ENCODE measurements around the gene CA6. TPM values are rescaled to one million over a fixed set of nuclear protein-coding genes. Genes with fewer than 3 reads are reported as not detected.
"Not testable (repeated sequence)": the region's sequence is repeated elsewhere in the genome, so short reads cannot be mapped to it uniquely, and the experiment has no call there.

CA6 gene
- total RNA-seq, 1 donor from 2014 or later: not detected

DNA sequence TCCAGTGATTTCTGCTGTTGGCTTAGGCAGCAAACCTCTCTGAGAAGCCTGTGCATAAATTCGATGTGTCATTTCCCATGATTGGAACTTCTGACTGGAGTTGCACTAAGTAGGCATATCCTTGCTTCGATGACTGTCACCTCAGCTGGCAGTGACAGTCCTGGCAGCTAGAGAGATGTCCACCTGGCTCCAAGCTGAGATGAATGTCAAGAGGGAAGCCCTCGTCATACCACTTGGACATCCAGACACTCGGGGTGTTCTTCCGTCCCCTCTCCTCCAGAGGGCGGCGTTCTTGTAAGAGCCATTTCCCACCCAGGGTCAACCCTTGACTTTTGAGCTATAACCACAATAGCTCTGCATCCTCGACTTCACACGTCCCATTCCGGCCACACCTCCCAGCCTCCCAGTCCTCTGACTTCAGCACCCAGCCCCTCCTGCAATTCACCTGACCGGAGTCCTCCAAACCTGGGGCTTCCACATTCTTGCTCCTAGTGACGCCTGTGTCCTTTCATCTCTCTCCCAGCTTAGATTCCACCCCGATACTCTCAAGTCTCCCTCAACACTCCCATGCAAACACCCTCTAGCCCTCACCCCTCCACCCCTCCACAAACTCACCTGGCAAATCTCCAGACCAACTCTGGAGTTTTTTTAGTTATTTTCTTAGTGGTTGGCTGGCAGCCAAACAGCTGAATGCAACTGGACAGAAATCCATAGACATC lies 17.3 kb downstream of the CA6 start:
- H3K36me3 Mint-ChIP-seq: peaks cover 5% of the 10 kb centered on the region
- peaks cover 11% of the 10 kb centered on the region for H3K9me3 Mint-ChIP-seq
- H3K4me3 Mint-ChIP-seq: no peak overlapping the region
- peak overlapping the region; percentile 28 for H3K27ac Mint-ChIP-seq
- H3K4me1 Mint-ChIP-seq: peaks cover 18% of the 10 kb centered on the region
- DNase-seq (ENCODE audit: low spot score in 2 of 2, unreplicated experiment in 2 of 2): peak in 1 of 2 experiments; percentile 42
- TF ChIP-seq, protein P1, sequence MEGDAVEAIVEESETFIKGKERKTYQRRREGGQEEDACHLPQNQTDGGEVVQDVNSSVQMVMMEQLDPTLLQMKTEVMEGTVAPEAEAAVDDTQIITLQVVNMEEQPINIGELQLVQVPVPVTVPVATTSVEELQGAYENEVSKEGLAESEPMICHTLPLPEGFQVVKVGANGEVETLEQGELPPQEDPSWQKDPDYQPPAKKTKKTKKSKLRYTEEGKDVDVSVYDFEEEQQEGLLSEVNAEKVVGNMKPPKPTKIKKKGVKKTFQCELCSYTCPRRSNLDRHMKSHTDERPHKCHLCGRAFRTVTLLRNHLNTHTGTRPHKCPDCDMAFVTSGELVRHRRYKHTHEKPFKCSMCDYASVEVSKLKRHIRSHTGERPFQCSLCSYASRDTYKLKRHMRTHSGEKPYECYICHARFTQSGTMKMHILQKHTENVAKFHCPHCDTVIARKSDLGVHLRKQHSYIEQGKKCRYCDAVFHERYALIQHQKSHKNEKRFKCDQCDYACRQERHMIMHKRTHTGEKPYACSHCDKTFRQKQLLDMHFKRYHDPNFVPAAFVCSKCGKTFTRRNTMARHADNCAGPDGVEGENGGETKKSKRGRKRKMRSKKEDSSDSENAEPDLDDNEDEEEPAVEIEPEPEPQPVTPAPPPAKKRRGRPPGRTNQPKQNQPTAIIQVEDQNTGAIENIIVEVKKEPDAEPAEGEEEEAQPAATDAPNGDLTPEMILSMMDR (IDR thresholded peaks at IDR 0.05; ENCODE audit: unreplicated experiment): peak; percentile 27
- peaks cover 6% of the 10 kb centered on the region for H3K27me3 Mint-ChIP-seq (ENCODE audit: low read depth)

DNA sequence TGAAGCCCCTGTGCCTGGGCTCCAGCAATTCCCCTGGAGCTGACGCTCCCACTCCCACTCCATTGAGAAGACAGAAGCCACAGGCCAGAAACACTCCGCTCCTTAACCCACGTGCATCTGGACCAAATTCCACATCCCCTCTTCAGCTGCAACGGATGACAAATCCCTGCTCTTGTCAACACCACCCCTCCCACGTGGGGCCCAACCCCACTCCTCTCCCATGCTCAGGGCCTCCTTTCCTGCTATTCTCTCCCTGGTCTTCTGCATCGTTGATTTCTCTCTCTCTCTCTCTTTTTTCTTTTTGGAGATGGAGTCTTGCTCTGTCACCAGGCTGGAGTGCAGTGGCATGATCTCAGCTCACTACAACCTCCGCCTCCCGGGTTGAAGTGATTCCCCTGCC lies 18.3 kb downstream of the CA6 start:
- DNase-seq (ENCODE audit: low spot score in 2 of 2, unreplicated experiment in 2 of 2): no peak
- H3K27ac Mint-ChIP-seq: no peak overlapping the region
- no peak overlapping the region for H3K4me3 Mint-ChIP-seq
- H3K36me3 Mint-ChIP-seq: peaks cover 5% of the 10 kb centered on the region
- peaks cover 4% of the 10 kb centered on the region for H3K27me3 Mint-ChIP-seq (ENCODE audit: low read depth)
- H3K9me3 Mint-ChIP-seq: peaks cover 11% of the 10 kb centered on the region
- TF ChIP-seq, protein P1 (IDR thresholded peaks at IDR 0.05; ENCODE audit: unreplicated experiment): no peak
- H3K4me1 Mint-ChIP-seq: peaks cover 18% of the 10 kb centered on the region

DNA sequence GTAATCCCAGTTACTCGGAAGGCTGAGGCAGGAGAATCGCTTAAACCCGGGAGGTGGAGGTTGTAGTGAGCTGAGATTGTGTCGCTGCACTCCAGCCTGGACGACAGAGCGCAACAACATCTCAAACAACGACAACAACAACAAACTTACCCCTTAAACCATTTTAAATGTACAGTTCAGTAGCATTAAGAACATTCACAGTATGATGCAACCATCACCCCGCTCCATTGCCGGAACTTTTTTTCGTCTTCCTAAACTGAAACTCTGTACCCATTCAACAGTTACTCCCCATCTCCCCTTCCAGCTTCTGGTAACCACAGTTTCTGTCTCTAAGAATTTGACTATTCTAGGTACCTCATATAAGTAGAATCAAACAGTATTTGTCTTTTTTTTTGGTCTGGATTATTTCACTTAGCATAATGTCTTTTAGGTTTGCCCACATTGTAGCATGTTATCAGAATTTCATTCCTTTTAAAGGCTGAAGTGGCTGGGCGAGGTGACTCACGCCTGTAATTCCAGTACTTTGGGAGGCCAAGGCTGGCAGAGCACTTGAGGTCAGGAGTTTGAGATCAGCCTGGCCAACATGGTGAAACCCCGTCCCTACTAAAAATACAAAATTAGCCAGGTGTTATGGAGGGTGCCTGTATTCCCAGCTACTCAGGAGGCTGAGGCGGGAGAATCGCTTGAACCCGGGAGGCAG lies 19.6 kb downstream of the CA6 start:
- H3K27ac Mint-ChIP-seq: no peak overlapping the region
- H3K9me3 Mint-ChIP-seq: peaks cover 16% of the 10 kb centered on the region
- no peak for DNase-seq (ENCODE audit: low spot score in 2 of 2, unreplicated experiment in 2 of 2)
- H3K27me3 Mint-ChIP-seq (ENCODE audit: low read depth): peaks cover 2% of the 10 kb centered on the region
- TF ChIP-seq, protein P1 (IDR thresholded peaks at IDR 0.05; ENCODE audit: unreplicated experiment): no peak
- peaks cover 2% of the 10 kb centered on the region for H3K36me3 Mint-ChIP-seq
- peaks cover 18% of the 10 kb centered on the region for H3K4me1 Mint-ChIP-seq
- no peak overlapping the region for H3K4me3 Mint-ChIP-seq

DNA sequence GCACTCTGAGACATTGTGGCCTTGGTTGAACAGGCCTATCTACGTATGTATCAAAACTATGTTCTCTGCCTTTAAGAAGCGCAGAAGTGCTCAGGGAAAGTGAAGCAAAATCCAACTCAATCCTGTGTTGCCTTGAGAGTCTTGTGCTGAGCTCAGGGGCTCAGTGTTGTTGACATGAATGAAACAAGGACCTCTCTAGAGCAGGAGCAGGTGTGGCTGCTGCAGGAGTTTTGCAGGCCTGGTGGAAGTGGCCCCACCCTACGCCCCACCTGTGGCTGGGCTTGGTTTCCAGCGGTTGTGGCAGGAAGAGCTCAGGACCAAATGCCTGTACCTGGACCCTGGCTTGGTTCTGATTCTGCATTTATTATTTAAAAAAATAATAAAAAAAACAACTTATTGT lies 20.9 kb downstream of the CA6 start:
- DNase-seq (ENCODE audit: low spot score in 2 of 2, unreplicated experiment in 2 of 2): no peak
- no peaks in the 10 kb centered on the region for H3K36me3 Mint-ChIP-seq
- H3K4me3 Mint-ChIP-seq: no peak overlapping the region
- H3K9me3 Mint-ChIP-seq: peaks cover 8% of the 10 kb centered on the region
- H3K27me3 Mint-ChIP-seq (ENCODE audit: low read depth): no peaks in the 10 kb centered on the region
- peaks cover 18% of the 10 kb centered on the region for H3K4me1 Mint-ChIP-seq
- TF ChIP-seq, protein P1 (IDR thresholded peaks at IDR 0.05; ENCODE audit: unreplicated experiment): no peak
- H3K27ac Mint-ChIP-seq: no peak overlapping the region

DNA sequence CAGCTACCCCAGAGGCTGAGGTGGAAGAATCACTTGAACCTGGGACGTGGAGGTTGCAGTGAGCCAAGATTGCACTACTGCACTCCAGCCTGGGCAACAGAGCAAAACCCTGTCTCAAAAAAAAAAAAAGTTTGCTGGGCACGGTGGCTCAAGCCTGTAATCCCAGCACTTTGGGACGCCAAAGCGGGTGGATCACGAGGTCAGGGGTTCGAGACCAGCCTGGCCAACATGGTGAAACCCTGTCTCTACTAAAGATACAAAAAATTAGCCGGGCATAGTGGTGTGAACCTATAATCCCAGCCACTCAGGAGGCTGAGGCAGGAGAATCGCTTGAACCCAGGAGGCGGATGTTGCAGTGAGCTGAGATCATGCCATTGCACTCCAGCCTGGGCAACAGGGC lies 23.2 kb downstream of the CA6 start:
- H3K27ac Mint-ChIP-seq; H3K27me3 Mint-ChIP-seq (ENCODE audit: low read depth); H3K36me3 Mint-ChIP-seq; DNase-seq (ENCODE audit: low spot score in 2 of 2, unreplicated experiment in 2 of 2); H3K4me1 Mint-ChIP-seq; H3K4me3 Mint-ChIP-seq; H3K9me3 Mint-ChIP-seq: not testable (repeated sequence)

DNA sequence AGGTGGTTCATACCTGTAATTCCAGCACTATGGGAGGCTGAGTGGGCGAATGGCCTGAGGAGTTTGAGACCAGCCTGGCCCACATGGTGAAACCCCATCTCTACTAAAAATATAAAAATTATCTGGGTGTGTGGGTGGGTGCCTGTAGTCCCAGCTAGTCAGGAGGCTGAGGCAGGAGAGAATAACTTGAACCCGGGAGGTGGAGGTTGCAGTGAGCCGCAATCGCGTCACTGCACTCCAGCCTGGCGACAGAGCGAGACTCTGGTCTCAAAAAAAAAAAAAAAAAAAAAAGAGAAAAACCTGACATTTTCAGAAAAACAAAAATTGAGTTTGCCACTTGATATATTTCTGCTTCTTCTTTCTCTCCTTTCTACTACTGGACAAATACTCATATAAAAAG lies 24.3 kb downstream of the CA6 start:
- H3K36me3 Mint-ChIP-seq: no peaks in the 10 kb centered on the region
- TF ChIP-seq, protein P1 (IDR thresholded peaks at IDR 0.05; ENCODE audit: unreplicated experiment): no peak
- H3K4me3 Mint-ChIP-seq: no peak overlapping the region
- no peaks in the 10 kb centered on the region for H3K27me3 Mint-ChIP-seq (ENCODE audit: low read depth)
- peaks cover 8% of the 10 kb centered on the region for H3K9me3 Mint-ChIP-seq
- no peak for DNase-seq (ENCODE audit: low spot score in 2 of 2, unreplicated experiment in 2 of 2)
- H3K27ac Mint-ChIP-seq: no peak overlapping the region
- H3K4me1 Mint-ChIP-seq: peaks cover 3% of the 10 kb centered on the region

Measured in mesothelial cell of epicardium (in vitro differentiated cells).